ENCODE data around the gene SCMH1. TPM values are rescaled to one million over a fixed set of nuclear protein-coding genes. Genes with fewer than 3 reads are reported as not detected.

The SCMH1 gene
- total RNA-seq, 4 donors from 2014 or later, result 27.1 to 116 (median 52.9) TPM

DNA sequence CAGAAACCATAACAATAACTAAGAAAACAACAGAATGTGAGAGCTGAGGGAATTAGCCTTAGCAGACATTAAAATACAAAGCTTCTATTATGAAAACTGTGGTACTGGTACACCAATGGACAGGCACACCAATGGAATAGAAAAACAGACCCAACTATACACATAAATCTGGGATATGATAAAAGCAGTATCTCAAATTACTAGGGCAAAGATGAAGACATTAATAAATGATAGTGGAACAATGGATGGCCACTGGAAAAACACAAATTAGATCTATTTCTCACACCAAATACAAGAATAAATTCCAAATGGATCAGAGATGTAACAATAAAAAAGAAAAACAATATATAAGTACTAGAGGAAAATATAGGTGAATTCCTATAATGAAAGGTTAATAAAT lies 155.2 kb downstream of the SCMH1 start:
- no peak for DNase-seq
- H3K9me3 ChIP-seq, result no peaks in the 10 kb centered on the region
- H3K4me1 ChIP-seq, result no peaks in the 10 kb centered on the region
- no peaks in the 10 kb centered on the region for H3K27me3 ChIP-seq
- no peak overlapping the region for H3K27ac ChIP-seq
- TF ChIP-seq, protein P1, sequence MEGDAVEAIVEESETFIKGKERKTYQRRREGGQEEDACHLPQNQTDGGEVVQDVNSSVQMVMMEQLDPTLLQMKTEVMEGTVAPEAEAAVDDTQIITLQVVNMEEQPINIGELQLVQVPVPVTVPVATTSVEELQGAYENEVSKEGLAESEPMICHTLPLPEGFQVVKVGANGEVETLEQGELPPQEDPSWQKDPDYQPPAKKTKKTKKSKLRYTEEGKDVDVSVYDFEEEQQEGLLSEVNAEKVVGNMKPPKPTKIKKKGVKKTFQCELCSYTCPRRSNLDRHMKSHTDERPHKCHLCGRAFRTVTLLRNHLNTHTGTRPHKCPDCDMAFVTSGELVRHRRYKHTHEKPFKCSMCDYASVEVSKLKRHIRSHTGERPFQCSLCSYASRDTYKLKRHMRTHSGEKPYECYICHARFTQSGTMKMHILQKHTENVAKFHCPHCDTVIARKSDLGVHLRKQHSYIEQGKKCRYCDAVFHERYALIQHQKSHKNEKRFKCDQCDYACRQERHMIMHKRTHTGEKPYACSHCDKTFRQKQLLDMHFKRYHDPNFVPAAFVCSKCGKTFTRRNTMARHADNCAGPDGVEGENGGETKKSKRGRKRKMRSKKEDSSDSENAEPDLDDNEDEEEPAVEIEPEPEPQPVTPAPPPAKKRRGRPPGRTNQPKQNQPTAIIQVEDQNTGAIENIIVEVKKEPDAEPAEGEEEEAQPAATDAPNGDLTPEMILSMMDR (IDR thresholded peaks at IDR 0.05), result no peak
- no peak for TF ChIP-seq POLR2A (IDR thresholded peaks at IDR 0.05)
- H3K4me3 ChIP-seq, result no peak overlapping the region
- H3K36me3 ChIP-seq, result no peaks in the 10 kb centered on the region

DNA sequence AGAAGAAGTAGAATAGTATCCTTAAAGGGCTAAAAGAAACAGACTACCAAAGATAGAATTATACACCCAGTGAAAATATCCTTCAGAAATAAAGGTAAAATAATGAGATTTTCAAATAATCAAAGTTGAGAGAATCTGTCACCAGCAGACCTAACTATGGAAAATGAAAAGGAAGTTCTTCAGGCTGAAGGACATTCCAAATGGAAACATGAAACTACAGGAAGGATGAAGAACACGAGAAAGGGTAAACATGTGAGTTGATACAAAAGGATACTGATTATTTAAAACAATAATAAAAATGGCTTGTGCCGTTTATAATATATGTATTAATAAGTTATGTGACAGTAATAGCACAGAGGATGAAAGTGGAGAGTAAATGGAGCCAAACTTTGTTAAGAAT lies 163.5 kb downstream of the SCMH1 start:
- Histone ChIP-seq H3K9me3 (no peaks in the 10 kb centered on the region), H3K4me1 (no peaks in the 10 kb centered on the region), H3K27ac (no peak overlapping the region), H3K4me3 (no peak overlapping the region), H3K36me3 (no peaks in the 10 kb centered on the region), H3K27me3 (no peaks in the 10 kb centered on the region)
- no peak for DNase-seq
- TF ChIP-seq POLR2A (IDR thresholded peaks at IDR 0.05), result no peak
- TF ChIP-seq, protein P1 (IDR thresholded peaks at IDR 0.05), result no peak

DNA sequence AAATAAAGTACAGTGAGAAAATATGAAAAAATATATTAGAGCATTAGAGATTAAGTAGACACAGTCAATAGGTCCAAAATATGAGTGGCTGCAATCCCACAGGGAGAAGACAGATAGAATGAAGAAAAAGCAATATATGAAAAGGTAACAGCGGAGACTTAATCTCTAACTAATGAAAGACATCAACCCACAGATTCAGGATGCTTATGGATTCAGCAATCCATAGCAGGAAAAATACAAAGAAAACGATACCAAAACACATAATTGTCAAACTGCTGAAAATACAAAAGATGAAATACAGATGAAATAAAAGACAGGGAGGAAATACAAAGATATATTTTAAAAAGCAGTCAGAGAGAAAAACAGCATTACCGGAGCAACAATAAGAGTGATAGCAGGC lies 163.9 kb downstream of the SCMH1 start:
- TF ChIP-seq, protein P1 (IDR thresholded peaks at IDR 0.05), result no peak
- TF ChIP-seq POLR2A (IDR thresholded peaks at IDR 0.05), result no peak

DNA sequence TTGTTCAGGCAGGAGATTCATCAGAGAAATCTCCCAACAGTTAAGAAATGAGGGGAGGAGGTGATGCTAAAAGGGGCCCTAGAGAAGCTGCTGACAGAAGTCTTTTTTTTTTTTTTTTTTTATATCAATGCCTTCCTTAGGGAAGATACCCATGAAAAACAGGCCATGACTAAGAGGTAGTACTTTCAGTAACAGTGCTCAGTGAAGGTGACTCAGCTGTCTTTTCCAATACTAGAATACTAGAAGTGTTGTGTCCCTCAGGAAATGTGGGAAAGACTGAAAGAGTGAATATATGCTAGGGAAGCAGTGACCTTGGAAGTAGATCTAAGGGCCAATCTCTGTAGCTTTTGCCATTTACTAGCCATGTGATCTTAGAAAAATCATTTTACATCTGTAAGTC lies 168.1 kb downstream of the SCMH1 start:
- Histone ChIP-seq H3K9me3 (no peaks in the 10 kb centered on the region), H3K27ac (no peak overlapping the region), H3K27me3 (no peaks in the 10 kb centered on the region), H3K4me3 (no peak overlapping the region), H3K36me3 (peaks cover 0 to 15% (median 0%) of the 10 kb centered on the region in 3 donors), H3K4me1 (no peaks in the 10 kb centered on the region)
- DNase-seq, result no peak
- TF ChIP-seq POLR2A (IDR thresholded peaks at IDR 0.05), result no peak
- TF ChIP-seq, protein P1 (IDR thresholded peaks at IDR 0.05), result no peak

More for the DNA sequence above, 163.9 kb downstream of the SCMH1 start:
- no peak for DNase-seq
- H3K36me3 ChIP-seq, result no peaks in the 10 kb centered on the region
- no peak overlapping the region for H3K4me3 ChIP-seq
- H3K27me3 ChIP-seq, result no peaks in the 10 kb centered on the region
- H3K9me3 ChIP-seq, result no peaks in the 10 kb centered on the region
- H3K27ac ChIP-seq, result no peak overlapping the region
- no peaks in the 10 kb centered on the region for H3K4me1 ChIP-seq

DNA sequence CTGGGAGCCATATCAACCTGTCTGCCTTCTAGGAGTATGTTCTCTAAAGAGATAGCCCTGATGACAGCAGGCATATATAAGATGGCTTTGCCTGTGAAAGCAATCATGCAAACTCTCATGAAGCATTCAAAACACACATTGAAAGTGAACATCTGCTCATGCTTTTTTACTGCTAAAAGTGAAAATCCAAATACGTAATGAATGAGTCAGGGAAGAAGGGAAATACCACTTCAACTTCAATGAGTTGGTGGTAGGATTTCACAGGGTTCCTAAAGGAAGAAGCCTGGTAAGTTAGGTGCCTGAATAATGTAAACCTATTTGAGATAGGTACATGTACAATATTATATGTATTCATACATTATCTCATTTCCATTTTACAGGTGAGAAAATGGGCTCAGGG lies 170.1 kb downstream of the SCMH1 start:
- Histone ChIP-seq H3K27me3 (no peaks in the 10 kb centered on the region), H3K9me3 (no peaks in the 10 kb centered on the region), H3K27ac (no peak overlapping the region), H3K36me3 (peaks cover 0 to 19% (median 0%) of the 10 kb centered on the region in 3 donors), H3K4me1 (no peaks in the 10 kb centered on the region), H3K4me3 (no peak overlapping the region)
- TF ChIP-seq, protein P1 (IDR thresholded peaks at IDR 0.05), result no peak
- no peak for TF ChIP-seq POLR2A (IDR thresholded peaks at IDR 0.05)
- no peak for DNase-seq

DNA sequence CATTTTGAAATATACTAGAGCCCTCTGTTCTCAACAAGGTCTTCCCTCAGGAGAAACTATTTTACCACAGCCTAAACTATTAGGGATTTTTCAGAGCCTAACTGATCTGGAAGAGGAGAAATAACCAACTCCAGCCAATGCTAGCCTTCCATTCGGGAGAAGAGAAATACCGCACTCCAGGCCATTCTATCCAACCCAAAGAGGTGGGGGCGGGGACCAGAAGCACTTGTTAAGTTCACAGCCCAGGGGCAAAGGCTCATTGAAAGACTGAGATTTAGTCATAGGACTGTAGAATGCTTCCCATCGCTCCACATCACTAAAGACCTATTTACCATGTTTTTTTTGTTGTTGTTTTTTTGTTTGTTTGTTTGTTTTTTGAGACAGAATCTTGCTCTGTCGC lies 185.2 kb downstream of the SCMH1 start:
- TF ChIP-seq POLR2A (IDR thresholded peaks at IDR 0.05), result no peak
- TF ChIP-seq, protein P1 (IDR thresholded peaks at IDR 0.05), result no peak
- Histone ChIP-seq H3K27me3 (no peaks in the 10 kb centered on the region), H3K36me3 (peaks cover 0 to 4% (median 0%) of the 10 kb centered on the region in 3 donors), H3K9me3 (no peaks in the 10 kb centered on the region), H3K4me1 (no peaks in the 10 kb centered on the region), H3K27ac (no peak overlapping the region), H3K4me3 (no peak overlapping the region)
- no peak for DNase-seq
